ENCODE results near the gene EPN3. TPM values are rescaled to one million over a fixed set of nuclear protein-coding genes. Genes with fewer than 3 reads are reported as not detected.

The EPN3 gene
- total RNA-seq, 1 donor from 2014 or later, result 9.1 TPM

DNA sequence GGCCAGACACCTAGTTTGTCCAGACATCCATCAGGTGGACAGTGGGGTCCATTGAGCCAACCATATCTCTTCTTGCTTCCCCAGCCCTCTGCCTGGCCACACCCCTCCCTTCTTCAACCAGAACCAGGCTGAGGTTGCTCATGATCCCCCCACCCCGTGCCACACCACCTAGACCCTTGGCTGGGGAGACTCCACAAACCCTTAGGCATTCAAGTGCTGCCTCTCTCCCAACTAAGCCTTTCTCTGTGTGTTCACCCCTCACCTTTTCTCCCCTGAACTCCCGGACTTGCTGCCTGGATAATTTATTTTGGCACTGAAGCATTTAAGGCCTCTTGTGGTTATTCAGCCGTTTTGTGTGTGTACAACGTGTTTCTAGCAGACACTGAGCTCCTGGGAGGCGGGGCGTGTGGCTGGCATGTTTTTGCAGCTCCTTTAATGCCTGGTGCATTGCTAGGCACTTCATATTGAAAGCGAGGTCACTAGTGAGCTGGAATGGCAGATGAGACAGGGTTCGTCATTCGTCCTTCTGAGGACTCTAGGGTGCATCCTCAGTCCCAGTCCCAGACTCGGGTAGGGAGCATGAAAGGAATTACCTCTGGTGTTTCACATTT is 56.7 kb downstream of the EPN3 start:
- Mint-ChIP-seq H3K36me3 (ENCODE audit: insufficient read depth) (no peaks in the 10 kb centered on the region), H3K4me1 (ENCODE audit: low read depth) (peaks cover 32% of the 10 kb centered on the region), H3K4me3 (ENCODE audit: low read depth) (no peak overlapping the region), H3K27ac (no peak overlapping the region), H3K27me3 (peaks cover 13% of the 10 kb centered on the region), H3K9me3 (ENCODE audit: low read depth) (no peaks in the 10 kb centered on the region)
- TF ChIP-seq, protein P1, sequence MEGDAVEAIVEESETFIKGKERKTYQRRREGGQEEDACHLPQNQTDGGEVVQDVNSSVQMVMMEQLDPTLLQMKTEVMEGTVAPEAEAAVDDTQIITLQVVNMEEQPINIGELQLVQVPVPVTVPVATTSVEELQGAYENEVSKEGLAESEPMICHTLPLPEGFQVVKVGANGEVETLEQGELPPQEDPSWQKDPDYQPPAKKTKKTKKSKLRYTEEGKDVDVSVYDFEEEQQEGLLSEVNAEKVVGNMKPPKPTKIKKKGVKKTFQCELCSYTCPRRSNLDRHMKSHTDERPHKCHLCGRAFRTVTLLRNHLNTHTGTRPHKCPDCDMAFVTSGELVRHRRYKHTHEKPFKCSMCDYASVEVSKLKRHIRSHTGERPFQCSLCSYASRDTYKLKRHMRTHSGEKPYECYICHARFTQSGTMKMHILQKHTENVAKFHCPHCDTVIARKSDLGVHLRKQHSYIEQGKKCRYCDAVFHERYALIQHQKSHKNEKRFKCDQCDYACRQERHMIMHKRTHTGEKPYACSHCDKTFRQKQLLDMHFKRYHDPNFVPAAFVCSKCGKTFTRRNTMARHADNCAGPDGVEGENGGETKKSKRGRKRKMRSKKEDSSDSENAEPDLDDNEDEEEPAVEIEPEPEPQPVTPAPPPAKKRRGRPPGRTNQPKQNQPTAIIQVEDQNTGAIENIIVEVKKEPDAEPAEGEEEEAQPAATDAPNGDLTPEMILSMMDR (IDR thresholded peaks at IDR 0.05; ENCODE audit: unreplicated experiment), result no peak
- DNase-seq (ENCODE audit: low spot score, unreplicated experiment), result no peak

DNA sequence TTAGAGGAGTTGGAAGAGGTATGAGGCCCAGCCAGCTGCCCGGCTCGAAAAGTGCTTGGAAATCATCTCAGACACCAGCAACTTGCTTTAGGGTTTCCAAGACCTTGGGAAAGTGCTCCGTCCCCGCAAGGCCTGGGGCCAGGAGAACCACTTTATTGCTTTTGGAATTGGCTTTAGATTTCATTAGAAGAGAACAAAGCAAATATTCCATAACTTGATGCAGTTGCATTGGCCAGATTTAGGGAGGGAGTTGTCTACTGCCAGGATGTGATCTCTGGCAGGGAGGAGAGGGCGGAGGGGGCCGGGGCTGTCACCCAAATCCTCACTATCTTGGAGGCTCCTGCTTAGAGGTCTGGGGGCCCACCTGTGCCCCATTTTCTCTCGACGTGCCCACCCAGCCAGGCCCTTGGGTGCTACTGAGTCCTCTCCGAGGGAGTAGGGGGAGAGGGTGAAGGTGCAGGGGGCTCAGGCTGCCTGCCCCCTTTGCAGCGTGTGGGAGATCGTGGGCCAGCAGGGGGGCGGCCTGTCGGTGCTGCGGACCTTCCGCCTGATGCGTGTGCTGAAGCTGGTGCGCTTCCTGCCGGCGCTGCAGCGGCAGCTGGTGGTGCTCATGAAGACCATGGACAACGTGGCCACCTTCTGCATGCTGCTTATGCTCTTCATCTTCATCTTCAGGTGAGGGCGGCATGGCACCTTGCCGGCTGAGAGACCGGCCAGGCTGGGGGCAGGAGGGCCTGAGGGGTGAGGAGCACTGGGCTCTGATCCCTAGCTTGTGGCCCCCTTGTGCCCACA is 58.6 kb downstream of the EPN3 start:
- Mint-ChIP-seq H3K27me3 (peaks cover 7% of the 10 kb centered on the region), H3K4me3 (ENCODE audit: low read depth) (no peak overlapping the region), H3K4me1 (ENCODE audit: low read depth) (peaks cover 32% of the 10 kb centered on the region), H3K27ac (no peak overlapping the region), H3K36me3 (ENCODE audit: insufficient read depth) (no peaks in the 10 kb centered on the region), H3K9me3 (ENCODE audit: low read depth) (no peaks in the 10 kb centered on the region)
- TF ChIP-seq, protein P1 (IDR thresholded peaks at IDR 0.05; ENCODE audit: unreplicated experiment), result no peak
- DNase-seq (ENCODE audit: low spot score, unreplicated experiment), result no peak

DNA sequence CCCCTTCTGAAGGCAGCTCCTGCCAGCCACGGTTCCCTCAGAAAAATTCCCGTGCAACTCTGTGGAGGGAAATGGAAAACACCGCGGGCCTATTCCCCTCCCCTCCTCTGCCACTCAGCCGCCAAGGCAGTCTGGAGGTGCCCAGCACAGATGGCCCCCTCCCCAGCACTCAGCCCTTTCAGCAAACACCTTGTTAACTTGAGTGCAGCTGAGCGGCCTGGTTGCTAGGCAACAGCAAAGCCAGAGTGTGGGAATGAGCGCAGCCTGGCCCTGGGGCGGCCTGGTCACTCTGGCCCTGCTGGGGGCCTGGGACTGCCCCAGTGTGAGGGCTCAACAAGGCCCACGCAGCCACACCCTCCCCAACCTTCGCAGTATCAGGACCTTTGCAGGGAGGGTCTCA is 60.8 kb downstream of the EPN3 start:
- peaks cover 28% of the 10 kb centered on the region for H3K4me1 Mint-ChIP-seq (ENCODE audit: low read depth)
- TF ChIP-seq, protein P1 (IDR thresholded peaks at IDR 0.05; ENCODE audit: unreplicated experiment), result no peak
- H3K36me3 Mint-ChIP-seq (ENCODE audit: insufficient read depth), result no peaks in the 10 kb centered on the region
- no peaks in the 10 kb centered on the region for H3K9me3 Mint-ChIP-seq (ENCODE audit: low read depth)
- H3K4me3 Mint-ChIP-seq (ENCODE audit: low read depth), result no peak overlapping the region
- peak; percentile 54 for DNase-seq (ENCODE audit: low spot score, unreplicated experiment)
- peaks cover 4% of the 10 kb centered on the region for H3K27me3 Mint-ChIP-seq
- peak overlapping the region; percentile 71 for H3K27ac Mint-ChIP-seq

Other genes with a start within 250 kb of the EPN3 start
- gene XYLT2, start 186.6 kb upstream of the EPN3 start, total RNA-seq, result 26.0 and 28.6 TPM in 2 replicates
- 59.1 and 59.6 TPM in 2 replicates for gene MRPL27, start 159.6 kb upstream of the EPN3 start, total RNA-seq
- 10.1 and 15.0 TPM in 2 replicates for gene EME1, start 159.5 kb upstream of the EPN3 start, total RNA-seq
- gene LRRC59, start 135.2 kb upstream of the EPN3 start, total RNA-seq, result 55.2 and 56.0 TPM in 2 replicates
- gene ACSF2, start 106.5 kb upstream of the EPN3 start, total RNA-seq, result 69.7 and 72.6 TPM in 2 replicates
- not detected in 2 replicates for gene CHAD, start 63.9 kb upstream of the EPN3 start, total RNA-seq
- gene RSAD1, start 53.9 kb upstream of the EPN3 start, total RNA-seq, result 34.4 and 40.7 TPM in 2 replicates
- gene MYCBPAP, start 24.3 kb upstream of the EPN3 start, total RNA-seq, result 1.7 and 3.5 TPM in 2 replicates
- gene SPATA20, start 14.4 kb downstream of the EPN3 start, total RNA-seq, result 84.1 and 90.3 TPM in 2 replicates
- gene CACNA1G, start 28.0 kb downstream of the EPN3 start, total RNA-seq, result 0.19 and 0.36 TPM in 2 replicates
- gene ABCC3, start 102.1 kb downstream of the EPN3 start, total RNA-seq, result 1.6 and 2.3 TPM in 2 replicates
- 39.0 and 39.2 TPM in 2 replicates for gene ANKRD40, start 175.2 kb downstream of the EPN3 start, total RNA-seq
- gene LUC7L3, start 186.9 kb downstream of the EPN3 start, total RNA-seq, result 168 and 184 TPM in 2 replicates
- gene ANKRD40CL, start 234.8 kb downstream of the EPN3 start, total RNA-seq, result not detected in 2 replicates